ENCODE results near the gene ADRA2C. TPM values are rescaled to one million over a fixed set of nuclear protein-coding genes. Genes with fewer than 3 reads are reported as not detected.

ADRA2C gene
- polyA plus RNA-seq, 1 donor from 2014 or later = 3.0 TPM

- Histone ChIP-seq H3K4me2 (ENCODE audit: low read length) (no peak overlapping the region), H3K36me3 (ENCODE audit: insufficient read depth, low read length) (no peaks in the 10 kb centered on the region), H3K9ac (ENCODE audit: low read length) (no peak overlapping the region), H3K4me3 (ENCODE audit: low read length) (no peak overlapping the region), H3K9me3 (ENCODE audit: low read length) (no peaks in the 10 kb centered on the region), H3K27ac (ENCODE audit: low read length) (no peak overlapping the region), H3K27me3 (ENCODE audit: insufficient read depth, low read depth, low read length) (no peaks in the 10 kb centered on the region), H3F3A (ENCODE audit: insufficient read depth, low read length, poor library complexity, severe bottlenecking) (no peaks in the 10 kb centered on the region), H2AFZ (ENCODE audit: low read depth, low read length) (no peak overlapping the region), H4K20me1 (ENCODE audit: insufficient read depth) (no peaks in the 10 kb centered on the region), H3K9me2 (ENCODE audit: insufficient read depth, low read length) (no peaks in the 10 kb centered on the region), H3K79me2 (replicated peaks; ENCODE audit: insufficient read depth, low read length) (no peaks in the 10 kb centered on the region)
- TF ChIP-seq, protein P1, sequence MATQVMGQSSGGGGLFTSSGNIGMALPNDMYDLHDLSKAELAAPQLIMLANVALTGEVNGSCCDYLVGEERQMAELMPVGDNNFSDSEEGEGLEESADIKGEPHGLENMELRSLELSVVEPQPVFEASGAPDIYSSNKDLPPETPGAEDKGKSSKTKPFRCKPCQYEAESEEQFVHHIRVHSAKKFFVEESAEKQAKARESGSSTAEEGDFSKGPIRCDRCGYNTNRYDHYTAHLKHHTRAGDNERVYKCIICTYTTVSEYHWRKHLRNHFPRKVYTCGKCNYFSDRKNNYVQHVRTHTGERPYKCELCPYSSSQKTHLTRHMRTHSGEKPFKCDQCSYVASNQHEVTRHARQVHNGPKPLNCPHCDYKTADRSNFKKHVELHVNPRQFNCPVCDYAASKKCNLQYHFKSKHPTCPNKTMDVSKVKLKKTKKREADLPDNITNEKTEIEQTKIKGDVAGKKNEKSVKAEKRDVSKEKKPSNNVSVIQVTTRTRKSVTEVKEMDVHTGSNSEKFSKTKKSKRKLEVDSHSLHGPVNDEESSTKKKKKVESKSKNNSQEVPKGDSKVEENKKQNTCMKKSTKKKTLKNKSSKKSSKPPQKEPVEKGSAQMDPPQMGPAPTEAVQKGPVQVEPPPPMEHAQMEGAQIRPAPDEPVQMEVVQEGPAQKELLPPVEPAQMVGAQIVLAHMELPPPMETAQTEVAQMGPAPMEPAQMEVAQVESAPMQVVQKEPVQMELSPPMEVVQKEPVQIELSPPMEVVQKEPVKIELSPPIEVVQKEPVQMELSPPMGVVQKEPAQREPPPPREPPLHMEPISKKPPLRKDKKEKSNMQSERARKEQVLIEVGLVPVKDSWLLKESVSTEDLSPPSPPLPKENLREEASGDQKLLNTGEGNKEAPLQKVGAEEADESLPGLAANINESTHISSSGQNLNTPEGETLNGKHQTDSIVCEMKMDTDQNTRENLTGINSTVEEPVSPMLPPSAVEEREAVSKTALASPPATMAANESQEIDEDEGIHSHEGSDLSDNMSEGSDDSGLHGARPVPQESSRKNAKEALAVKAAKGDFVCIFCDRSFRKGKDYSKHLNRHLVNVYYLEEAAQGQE (IDR thresholded peaks at IDR 0.05; ENCODE audit: borderline replicate concordance) = no peak
- TF ChIP-seq, protein P2, sequence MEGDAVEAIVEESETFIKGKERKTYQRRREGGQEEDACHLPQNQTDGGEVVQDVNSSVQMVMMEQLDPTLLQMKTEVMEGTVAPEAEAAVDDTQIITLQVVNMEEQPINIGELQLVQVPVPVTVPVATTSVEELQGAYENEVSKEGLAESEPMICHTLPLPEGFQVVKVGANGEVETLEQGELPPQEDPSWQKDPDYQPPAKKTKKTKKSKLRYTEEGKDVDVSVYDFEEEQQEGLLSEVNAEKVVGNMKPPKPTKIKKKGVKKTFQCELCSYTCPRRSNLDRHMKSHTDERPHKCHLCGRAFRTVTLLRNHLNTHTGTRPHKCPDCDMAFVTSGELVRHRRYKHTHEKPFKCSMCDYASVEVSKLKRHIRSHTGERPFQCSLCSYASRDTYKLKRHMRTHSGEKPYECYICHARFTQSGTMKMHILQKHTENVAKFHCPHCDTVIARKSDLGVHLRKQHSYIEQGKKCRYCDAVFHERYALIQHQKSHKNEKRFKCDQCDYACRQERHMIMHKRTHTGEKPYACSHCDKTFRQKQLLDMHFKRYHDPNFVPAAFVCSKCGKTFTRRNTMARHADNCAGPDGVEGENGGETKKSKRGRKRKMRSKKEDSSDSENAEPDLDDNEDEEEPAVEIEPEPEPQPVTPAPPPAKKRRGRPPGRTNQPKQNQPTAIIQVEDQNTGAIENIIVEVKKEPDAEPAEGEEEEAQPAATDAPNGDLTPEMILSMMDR (IDR thresholded peaks at IDR 0.05; ENCODE audit: poor library complexity, severe bottlenecking) = no peak
- no peak for TF ChIP-seq RAD21 (conservative IDR thresholded peaks at IDR 0.05)
- TF ChIP-seq POLR2AphosphoS5 (IDR thresholded peaks at IDR 0.05) = no peak
- TF ChIP-seq SMC3 (conservative IDR thresholded peaks at IDR 0.05; ENCODE audit: poor library complexity) = no peak
- no peak for TF ChIP-seq EZH2 (IDR thresholded peaks at IDR 0.05; ENCODE audit: borderline replicate concordance, insufficient read depth, low read length, poor library complexity, severe bottlenecking)
Observed at GRCh38 chr4:3780347-3781171, 14.4 kb downstream of the ADRA2C start.

DNA sequence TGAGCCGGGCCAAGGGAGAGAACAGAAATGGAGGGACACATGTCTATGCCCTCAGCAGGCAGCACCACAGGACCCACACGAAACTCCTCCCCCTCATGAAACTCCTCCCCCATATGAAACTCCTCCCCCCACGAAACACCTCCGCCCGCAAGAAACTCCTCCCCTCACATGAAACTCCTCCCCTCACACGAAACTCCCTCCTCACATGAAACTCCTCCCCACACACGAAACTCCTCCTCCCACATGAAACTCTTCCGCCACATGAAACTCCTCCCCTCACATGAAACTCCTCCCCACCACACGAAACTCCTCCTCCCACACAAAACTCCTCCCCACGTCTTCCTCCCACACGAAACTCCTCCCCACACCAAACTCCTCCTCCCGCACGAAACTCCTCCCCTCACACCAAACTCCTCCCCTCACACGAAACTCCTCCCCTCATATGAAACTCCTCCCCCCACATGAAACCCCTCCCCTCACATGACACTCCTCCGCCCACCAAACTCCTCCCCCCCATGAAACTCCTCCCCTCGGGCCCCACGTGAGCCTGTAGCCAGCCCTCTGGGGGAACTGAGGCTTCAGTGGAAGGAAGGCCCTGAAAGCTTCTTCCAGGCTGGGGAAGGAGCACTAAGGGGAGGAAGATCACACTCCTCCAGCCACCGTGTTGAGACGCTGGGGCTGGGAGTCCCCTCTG, 15.2 kb downstream of the ADRA2C start:
- Histone ChIP-seq H3K36me3 (ENCODE audit: insufficient read depth, low read length) (no peaks in the 10 kb centered on the region), H3K9me2 (ENCODE audit: insufficient read depth, low read length) (no peaks in the 10 kb centered on the region), H3F3A (ENCODE audit: insufficient read depth, low read length, poor library complexity, severe bottlenecking) (no peaks in the 10 kb centered on the region), H4K20me1 (ENCODE audit: insufficient read depth) (no peaks in the 10 kb centered on the region), H3K9ac (ENCODE audit: low read length) (no peak overlapping the region), H3K4me2 (ENCODE audit: low read length) (no peak overlapping the region), H3K27ac (ENCODE audit: low read length) (no peak overlapping the region), H3K27me3 (ENCODE audit: insufficient read depth, low read depth, low read length) (no peaks in the 10 kb centered on the region), H3K79me2 (replicated peaks; ENCODE audit: insufficient read depth, low read length) (no peaks in the 10 kb centered on the region), H3K4me3 (ENCODE audit: low read length) (no peak overlapping the region), H2AFZ (ENCODE audit: low read depth, low read length) (no peak overlapping the region), H3K9me3 (ENCODE audit: low read length) (no peaks in the 10 kb centered on the region)
- no peak for TF ChIP-seq MXI1 (conservative IDR thresholded peaks at IDR 0.05; ENCODE audit: poor library complexity, severe bottlenecking)
- TF ChIP-seq SMC3 (conservative IDR thresholded peaks at IDR 0.05; ENCODE audit: poor library complexity) = no peak
- no peak for TF ChIP-seq TAF1 (IDR thresholded peaks at IDR 0.05; ENCODE audit: low read depth)
- no peak for TF ChIP-seq RAD21 (conservative IDR thresholded peaks at IDR 0.05)
- TF ChIP-seq EZH2 (IDR thresholded peaks at IDR 0.05; ENCODE audit: borderline replicate concordance, insufficient read depth, low read length, poor library complexity, severe bottlenecking) = no peak
- no peak for TF ChIP-seq POLR2AphosphoS5 (IDR thresholded peaks at IDR 0.05)
- TF ChIP-seq, protein P1 (IDR thresholded peaks at IDR 0.05; ENCODE audit: borderline replicate concordance) = no peak
- TF ChIP-seq EP300 (conservative IDR thresholded peaks at IDR 0.05; ENCODE audit: poor library complexity, severe bottlenecking) = no peak
- TF ChIP-seq, protein P2 (IDR thresholded peaks at IDR 0.05; ENCODE audit: poor library complexity, severe bottlenecking) = no peak

Data from neural cell (in vitro differentiated cells).